CD4-positive, alpha-beta T cell treated with Interleukin-2 at 100 ng/mL for 4 hours (primary cell): ENCODE measurements around the gene SLC27A1.
"Not testable (repeated sequence)": the region's sequence is repeated elsewhere in the genome, so short reads cannot be mapped to it uniquely, and the experiment has no call there.

Experiments
- DNase-seq: peaks from one replicate; pipeline ENCODE4 v3.0.0-alpha.2; 2020; ENCODE audit warnings: low spot score

The SLC27A1 gene

GRCh38 chr19:17539238-17540117 is 69.2 kb downstream of the SLC27A1 start:
- DNase-seq = peak; percentile 93

- no peak for DNase-seq
These were observed 69.8 kb downstream of the SLC27A1 start for GRCh38 chr19:17540174-17540573.

- DNase-seq = no peak
These were observed 70.9 kb downstream of the SLC27A1 start for GRCh38 chr19:17541184-17541759.

DNA sequence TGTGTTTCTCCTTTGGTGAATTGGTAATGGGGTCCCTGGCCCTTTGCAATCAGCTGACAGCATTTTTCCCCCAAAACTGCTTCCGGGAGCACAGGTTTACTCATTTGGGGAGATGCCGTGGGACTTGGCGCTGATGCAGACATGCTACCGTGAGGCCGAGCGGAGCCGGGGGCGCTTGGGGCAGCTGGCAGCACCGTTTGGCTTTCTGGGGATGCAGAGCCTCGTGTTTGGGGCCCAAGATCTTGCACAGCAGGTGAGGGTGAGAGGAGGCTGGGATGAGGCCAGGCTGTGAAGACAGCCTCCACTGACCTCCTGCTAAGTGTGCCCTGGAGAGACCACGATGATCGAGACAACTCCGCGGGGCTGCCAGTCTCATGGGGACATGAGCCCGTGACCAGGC is 71.7 kb downstream of the SLC27A1 start:
- DNase-seq = no peak

DNA sequence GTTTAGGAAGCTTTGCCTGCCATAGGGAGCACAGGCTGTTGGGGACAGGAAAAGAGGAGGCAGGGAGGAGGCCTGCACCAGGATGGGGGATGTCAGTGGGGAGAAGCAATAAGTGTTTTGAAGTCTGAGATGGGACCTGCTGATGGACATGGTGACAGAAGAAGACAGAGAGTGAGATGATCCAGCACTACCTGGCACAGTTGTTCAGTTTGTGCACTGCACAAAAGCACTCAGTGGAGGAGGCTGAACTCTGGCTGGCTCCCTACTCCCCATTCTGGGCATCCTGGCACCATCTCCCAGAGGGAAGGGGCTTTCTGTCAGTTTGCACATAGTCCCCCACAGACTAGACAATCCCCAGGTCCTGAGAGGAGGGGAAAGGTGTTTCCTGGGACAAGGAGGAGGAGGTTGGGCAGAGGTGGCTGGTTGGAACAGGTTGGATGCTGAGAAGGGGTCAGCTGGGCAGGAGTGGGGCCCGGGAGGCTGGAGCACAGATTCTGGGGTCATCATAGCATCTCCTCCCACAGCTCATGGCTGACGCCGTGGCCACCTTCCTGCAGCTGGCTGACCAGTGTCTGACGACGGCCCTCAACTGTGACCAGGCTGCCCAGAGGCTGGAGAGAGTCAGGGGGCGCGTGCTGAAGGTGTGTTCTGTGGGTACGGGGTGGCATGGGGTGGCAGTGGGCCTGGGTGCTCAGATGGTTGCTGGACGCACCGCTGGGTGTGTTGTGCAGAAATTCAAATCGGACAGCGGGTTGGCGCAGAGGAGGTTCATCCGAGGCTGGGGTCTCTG is 72.7 kb downstream of the SLC27A1 start:
- no peak for DNase-seq

DNA sequence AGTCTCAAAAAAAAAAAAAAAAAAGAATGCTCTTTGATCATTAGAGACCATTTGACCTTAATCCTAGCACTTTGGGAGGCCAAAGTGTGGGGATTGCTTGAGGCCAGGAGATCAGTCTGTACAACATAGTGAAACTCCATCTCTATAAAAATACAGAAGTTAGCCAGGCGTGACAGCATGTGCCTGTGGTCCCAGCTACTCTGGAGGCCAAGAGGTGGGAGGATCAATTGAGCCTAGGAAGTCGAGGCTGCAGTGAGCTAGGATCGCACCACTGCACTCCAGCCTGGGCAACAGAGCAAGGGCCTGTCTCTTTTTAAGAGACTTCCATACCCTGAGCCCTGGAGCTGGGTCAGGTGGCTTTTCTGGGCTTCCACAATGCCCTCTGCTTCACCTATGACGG is 73.7 kb downstream of the SLC27A1 start:
- DNase-seq = no peak

DNA sequence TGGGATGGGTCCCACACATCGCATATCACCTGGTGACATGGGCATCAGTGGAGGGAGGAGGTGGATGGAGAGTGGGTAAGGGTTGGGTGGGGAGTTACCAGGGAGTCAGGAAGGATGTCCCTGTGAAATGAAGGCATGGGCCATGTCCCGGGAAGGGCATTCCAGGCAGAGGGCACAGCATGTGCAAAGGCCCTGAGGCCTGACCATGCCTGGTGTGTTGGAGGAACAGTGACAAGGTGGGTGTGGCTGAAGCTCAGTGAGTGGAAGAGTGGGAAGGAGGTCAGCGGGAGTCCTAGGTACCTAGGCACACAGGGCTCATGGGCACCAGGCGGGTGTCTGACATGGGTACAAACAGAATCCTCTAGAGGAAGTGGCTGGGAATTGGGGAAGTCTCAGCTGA is 74.1 kb downstream of the SLC27A1 start:
- no peak for DNase-seq

DNA sequence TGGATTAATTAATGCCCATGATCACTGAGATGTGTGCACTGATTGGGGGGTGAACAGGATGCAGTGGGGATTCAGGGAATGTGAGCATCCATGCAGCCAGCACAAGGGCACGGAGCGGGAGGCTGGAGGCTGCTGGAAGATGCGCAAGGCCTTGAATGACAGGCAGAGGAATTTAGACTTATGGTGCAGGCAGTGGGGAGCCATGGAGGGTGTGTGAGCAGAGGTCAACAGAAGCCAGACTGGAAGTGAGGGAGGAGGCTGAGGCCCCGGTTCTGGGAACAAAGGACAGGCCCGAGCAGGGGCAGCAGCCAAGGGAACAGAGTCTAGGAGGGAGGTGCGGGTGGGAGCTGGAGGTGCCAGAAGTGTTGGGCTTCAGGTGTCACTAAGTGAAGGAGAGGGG is 77.8 kb downstream of the SLC27A1 start:
- DNase-seq = no peak

DNA sequence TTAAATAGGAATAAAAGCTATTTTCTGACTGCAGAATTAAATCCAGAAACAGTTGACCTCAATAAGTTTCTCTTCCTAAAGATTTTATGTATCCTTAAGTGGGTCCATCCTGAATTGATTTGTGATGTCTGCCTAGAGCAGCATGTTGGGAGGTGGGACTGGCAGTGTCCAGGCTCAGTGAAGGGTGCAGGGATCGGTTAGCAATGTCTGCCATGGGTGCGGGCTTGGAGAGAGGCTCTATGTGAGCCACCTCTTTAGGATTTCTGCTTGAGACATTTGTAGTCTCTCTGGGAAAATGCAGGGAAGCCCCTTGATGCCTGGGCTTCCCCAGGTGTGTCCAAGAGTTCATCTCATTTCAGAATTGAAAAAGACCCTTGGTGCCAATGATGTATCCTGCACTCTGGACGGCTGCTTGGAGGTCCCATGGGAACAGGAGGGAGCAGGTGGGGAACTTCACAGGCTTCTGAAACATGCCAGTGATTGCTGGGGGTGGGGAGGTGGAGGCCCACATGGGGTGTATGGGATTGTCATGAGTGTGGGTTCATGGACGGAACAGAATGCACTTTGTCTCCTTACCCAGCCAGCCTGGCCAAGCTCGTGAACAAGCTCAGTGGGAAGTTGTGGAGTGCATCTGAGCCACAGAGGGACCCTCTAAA is 78.9 kb downstream of the SLC27A1 start:
- no peak for DNase-seq

- DNase-seq = no peak
These were observed 79.8 kb downstream of the SLC27A1 start for GRCh38 chr19:17550076-17550667.

GRCh38 chr19:17552735-17553134 is 82.4 kb downstream of the SLC27A1 start:
- not testable (repeated sequence) for DNase-seq

GRCh38 chr19:17553256-17553655 is 82.9 kb downstream of the SLC27A1 start:
- DNase-seq = no peak

DNA sequence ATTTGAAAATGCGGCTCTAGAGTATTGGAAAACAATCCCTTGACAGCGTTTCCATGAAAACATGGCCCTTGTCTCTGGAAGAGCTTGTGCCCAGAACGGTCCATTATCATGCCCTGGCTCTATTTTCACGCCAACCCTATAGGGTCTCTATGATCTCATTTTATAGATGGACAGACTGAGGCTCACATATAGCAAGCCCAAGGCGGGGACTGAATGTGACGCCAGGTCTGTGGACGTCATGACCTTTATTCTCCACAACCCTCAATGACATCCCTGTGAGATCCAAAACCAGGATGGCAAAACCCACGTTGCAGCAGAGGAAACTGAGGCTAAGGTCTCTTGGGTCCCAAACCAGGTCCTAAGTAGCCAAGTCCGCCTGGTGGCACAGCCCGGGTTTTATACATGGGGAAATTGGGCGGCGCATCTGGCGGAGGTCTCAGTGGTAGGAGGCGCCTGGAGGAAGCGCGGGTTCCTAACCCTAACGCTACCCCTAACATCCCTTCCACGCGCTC is 84.7 kb downstream of the SLC27A1 start:
- DNase-seq = no peak

GRCh38 chr19:17555480-17555928 is 85.2 kb downstream of the SLC27A1 start, which contains the start of gene COLGALT1:
Gene COLGALT1 (plus strand): TSS chr19:17555649. CDS start chr19:17555714, 65 bp downstream.
- peak; percentile 97 for DNase-seq
